ENCODE measurements around the gene CCNK. TPM values are rescaled to one million over a fixed set of nuclear protein-coding genes. Genes with fewer than 3 reads are reported as not detected.
A peak's percentile ranks its signal among the peaks of the same experiment; 100 is the strongest.

The CCNK gene
- total RNA-seq, 1 experiment from 2014 or later, result 104 TPM

DNA sequence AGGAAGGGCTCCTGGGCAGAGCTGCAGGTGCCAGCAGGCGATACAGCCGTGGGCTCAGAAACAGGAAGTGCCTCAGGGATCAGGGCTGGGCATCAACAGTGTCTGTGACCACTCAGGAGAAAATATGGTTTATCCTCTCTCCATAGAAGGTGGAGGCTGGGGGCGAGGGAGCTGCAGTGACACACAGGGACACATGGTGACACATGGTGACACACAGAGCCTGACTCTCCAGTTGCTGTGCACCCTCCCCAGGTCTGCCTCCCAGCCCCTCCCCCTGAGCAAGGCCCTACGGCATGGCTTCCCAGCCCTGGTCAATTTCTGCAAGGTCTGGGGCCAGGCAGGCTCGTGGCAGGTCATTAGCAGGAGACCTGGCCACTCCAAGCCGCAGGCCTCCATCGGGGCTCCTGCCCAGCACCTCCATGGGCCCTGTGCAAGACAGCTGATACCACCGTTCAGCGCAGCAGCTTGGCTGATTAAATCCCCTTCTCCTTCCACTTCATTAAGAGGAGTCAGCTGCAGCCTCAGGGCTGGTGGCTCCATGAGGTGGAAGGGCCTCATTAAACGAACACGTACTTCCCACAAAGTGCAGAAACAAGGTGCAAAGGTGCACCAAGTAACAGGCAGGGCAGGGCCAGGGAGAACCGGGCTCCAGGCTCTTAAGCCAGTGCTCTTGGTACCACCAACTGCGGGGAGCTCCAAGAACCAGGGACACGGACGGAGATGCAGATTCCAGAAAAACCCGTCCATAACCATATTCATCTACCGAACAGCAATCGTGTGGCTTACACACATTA is 60.7 kb downstream of the CCNK start:
- CTCF ChIA-PET, result interaction anchor here (0.6 to 1.0 kb wide), 2 partner anchors 13 to 30 kb away, joined by 3 to 4 read pairs; no protein-coding TSS in a partner anchor

DNA sequence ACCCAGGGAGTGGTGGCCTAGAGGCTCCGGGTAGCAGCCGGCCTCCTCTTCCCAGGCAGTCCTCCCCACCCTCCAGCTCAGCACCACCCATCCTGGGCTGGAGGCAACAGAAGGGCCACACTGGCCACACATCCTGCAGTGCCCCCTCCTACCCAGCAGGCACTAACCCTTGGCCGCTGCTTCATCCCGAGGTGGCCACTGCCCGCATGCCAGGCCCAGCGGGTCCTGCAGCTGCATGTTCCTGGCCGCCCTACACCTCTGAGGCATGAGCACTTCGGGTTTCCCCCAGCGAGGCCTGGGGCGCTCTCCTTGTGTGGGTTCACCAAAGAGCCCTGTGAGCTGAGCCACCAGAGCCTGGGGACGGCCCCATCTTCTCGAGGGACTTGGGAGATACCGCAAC is 61.4 kb downstream of the CCNK start:
- H3K27ac Mint-ChIP-seq (ENCODE audit: unreplicated experiment), result peak overlapping the region; percentile 55
- TF ChIP-seq, protein P1, sequence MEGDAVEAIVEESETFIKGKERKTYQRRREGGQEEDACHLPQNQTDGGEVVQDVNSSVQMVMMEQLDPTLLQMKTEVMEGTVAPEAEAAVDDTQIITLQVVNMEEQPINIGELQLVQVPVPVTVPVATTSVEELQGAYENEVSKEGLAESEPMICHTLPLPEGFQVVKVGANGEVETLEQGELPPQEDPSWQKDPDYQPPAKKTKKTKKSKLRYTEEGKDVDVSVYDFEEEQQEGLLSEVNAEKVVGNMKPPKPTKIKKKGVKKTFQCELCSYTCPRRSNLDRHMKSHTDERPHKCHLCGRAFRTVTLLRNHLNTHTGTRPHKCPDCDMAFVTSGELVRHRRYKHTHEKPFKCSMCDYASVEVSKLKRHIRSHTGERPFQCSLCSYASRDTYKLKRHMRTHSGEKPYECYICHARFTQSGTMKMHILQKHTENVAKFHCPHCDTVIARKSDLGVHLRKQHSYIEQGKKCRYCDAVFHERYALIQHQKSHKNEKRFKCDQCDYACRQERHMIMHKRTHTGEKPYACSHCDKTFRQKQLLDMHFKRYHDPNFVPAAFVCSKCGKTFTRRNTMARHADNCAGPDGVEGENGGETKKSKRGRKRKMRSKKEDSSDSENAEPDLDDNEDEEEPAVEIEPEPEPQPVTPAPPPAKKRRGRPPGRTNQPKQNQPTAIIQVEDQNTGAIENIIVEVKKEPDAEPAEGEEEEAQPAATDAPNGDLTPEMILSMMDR (IDR thresholded peaks at IDR 0.05; ENCODE audit: insufficient read depth in 1 of 2, low read depth in 1 of 2, low read length in 1 of 2, severe bottlenecking in 1 of 2, unreplicated experiment in 1 of 2), result no peak
- Histone ChIP-seq H3K9me3 (no peaks in the 10 kb centered on the region), H3K4me1 (peaks cover 13% of the 10 kb centered on the region), H3K4me3 (ENCODE audit: low read depth, low read length) (no peak overlapping the region), H3K27me3 (replicated peaks; ENCODE audit: control insufficient read depth, insufficient read depth, low read length) (no peaks in the 10 kb centered on the region), H3K36me3 (ENCODE audit: control insufficient read depth, insufficient read depth, low read length) (no peaks in the 10 kb centered on the region)
- intact Hi-C loops (cut with micrococcal nuclease; ENCODE audit: unreplicated experiment), result no loop called here
- CTCF ChIA-PET, result interaction anchor here (1.0 kb wide), 1 partner anchor 30 kb away, joined by 4 read pairs; no protein-coding TSS in a partner anchor
- no peaks in the 10 kb centered on the region for H3K27me3 Mint-ChIP-seq (ENCODE audit: insufficient read depth, unreplicated experiment)
- H3K9me3 Mint-ChIP-seq (ENCODE audit: unreplicated experiment), result no peaks in the 10 kb centered on the region
- no TSS peak for BruUV-seq (replicated peaks)
- POLR2A ChIA-PET, result no interaction called here
- H3K4me1 Mint-ChIP-seq (ENCODE audit: low read depth, unreplicated experiment), result peaks cover 6% of the 10 kb centered on the region
- no peak overlapping the region for H3K4me3 Mint-ChIP-seq (ENCODE audit: unreplicated experiment)
- no peak for DNase-seq
- peaks cover 5% of the 10 kb centered on the region for H3K36me3 Mint-ChIP-seq (ENCODE audit: insufficient read depth, unreplicated experiment)

More for the DNA sequence above, 60.7 kb downstream of the CCNK start:
- no peak for DNase-seq
- H3K4me3 ChIP-seq (ENCODE audit: low read depth, low read length), result no peak overlapping the region
- no peaks in the 10 kb centered on the region for H3K9me3 ChIP-seq
- POLR2A ChIA-PET, result no interaction called here
- intact Hi-C loops (cut with micrococcal nuclease; ENCODE audit: unreplicated experiment), result no loop called here
- TF ChIP-seq, protein P1 (IDR thresholded peaks at IDR 0.05; ENCODE audit: insufficient read depth in 1 of 2, low read depth in 1 of 2, low read length in 1 of 2, severe bottlenecking in 1 of 2, unreplicated experiment in 1 of 2), result no peak
- H3K27me3 Mint-ChIP-seq (ENCODE audit: insufficient read depth, unreplicated experiment), result no peaks in the 10 kb centered on the region
- peaks cover 5% of the 10 kb centered on the region for H3K36me3 Mint-ChIP-seq (ENCODE audit: insufficient read depth, unreplicated experiment)
- peaks cover 20% of the 10 kb centered on the region for H3K4me1 ChIP-seq
- no peaks in the 10 kb centered on the region for H3K9me3 Mint-ChIP-seq (ENCODE audit: unreplicated experiment)
- no peaks in the 10 kb centered on the region for H3K36me3 ChIP-seq (ENCODE audit: control insufficient read depth, insufficient read depth, low read length)
- no peaks in the 10 kb centered on the region for H3K27me3 ChIP-seq (replicated peaks; ENCODE audit: control insufficient read depth, insufficient read depth, low read length)
- peak overlapping the region; percentile 55 for H3K27ac Mint-ChIP-seq (ENCODE audit: unreplicated experiment)
- BruUV-seq (replicated peaks), result no TSS peak
- H3K4me1 Mint-ChIP-seq (ENCODE audit: low read depth, unreplicated experiment), result peaks cover 6% of the 10 kb centered on the region
- no peak overlapping the region for H3K4me3 Mint-ChIP-seq (ENCODE audit: unreplicated experiment)

DNA sequence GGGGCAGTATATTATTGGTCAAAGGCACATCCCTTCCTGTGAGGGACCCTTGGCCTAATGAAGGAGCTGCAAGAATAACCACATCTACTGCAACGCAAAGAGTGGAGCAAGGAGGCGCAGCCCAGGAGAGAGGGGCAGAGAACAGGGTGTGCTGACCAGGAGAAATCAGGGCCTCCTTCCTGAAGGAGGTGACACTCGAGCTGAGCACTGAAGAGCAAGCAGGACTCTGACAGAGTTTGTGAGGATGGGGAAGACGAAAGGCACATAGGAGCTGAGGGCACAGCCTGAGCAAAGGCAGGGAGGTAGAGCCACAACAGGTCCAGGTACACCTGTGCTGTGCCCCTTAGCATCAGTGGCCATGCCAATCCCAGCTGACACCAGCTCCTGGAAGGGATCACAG is 62.2 kb downstream of the CCNK start:
- H3K4me1 Mint-ChIP-seq (ENCODE audit: low read depth, unreplicated experiment), result peaks cover 6% of the 10 kb centered on the region
- no peak overlapping the region for H3K4me3 ChIP-seq (ENCODE audit: low read depth, low read length)
- H3K27me3 ChIP-seq (replicated peaks; ENCODE audit: control insufficient read depth, insufficient read depth, low read length), result no peaks in the 10 kb centered on the region
- no peak for DNase-seq
- H3K9me3 Mint-ChIP-seq (ENCODE audit: unreplicated experiment), result no peaks in the 10 kb centered on the region
- no peaks in the 10 kb centered on the region for H3K27me3 Mint-ChIP-seq (ENCODE audit: insufficient read depth, unreplicated experiment)
- no peak overlapping the region for H3K4me3 Mint-ChIP-seq (ENCODE audit: unreplicated experiment)
- peaks cover 5% of the 10 kb centered on the region for H3K4me1 ChIP-seq
- peaks cover 5% of the 10 kb centered on the region for H3K36me3 Mint-ChIP-seq (ENCODE audit: insufficient read depth, unreplicated experiment)
- no peak overlapping the region for H3K27ac Mint-ChIP-seq (ENCODE audit: unreplicated experiment)
- CTCF ChIA-PET, result no interaction called here
- H3K9me3 ChIP-seq, result no peaks in the 10 kb centered on the region
- no peaks in the 10 kb centered on the region for H3K36me3 ChIP-seq (ENCODE audit: control insufficient read depth, insufficient read depth, low read length)
- intact Hi-C loops (cut with micrococcal nuclease; ENCODE audit: unreplicated experiment), result no loop called here
- TF ChIP-seq, protein P1 (IDR thresholded peaks at IDR 0.05; ENCODE audit: insufficient read depth in 1 of 2, low read depth in 1 of 2, low read length in 1 of 2, severe bottlenecking in 1 of 2, unreplicated experiment in 1 of 2), result no peak
- POLR2A ChIA-PET, result no interaction called here
- BruUV-seq (replicated peaks), result no TSS peak

All from Caco-2 (cell line).